ENCODE results near the gene PTOV1.

DNA sequence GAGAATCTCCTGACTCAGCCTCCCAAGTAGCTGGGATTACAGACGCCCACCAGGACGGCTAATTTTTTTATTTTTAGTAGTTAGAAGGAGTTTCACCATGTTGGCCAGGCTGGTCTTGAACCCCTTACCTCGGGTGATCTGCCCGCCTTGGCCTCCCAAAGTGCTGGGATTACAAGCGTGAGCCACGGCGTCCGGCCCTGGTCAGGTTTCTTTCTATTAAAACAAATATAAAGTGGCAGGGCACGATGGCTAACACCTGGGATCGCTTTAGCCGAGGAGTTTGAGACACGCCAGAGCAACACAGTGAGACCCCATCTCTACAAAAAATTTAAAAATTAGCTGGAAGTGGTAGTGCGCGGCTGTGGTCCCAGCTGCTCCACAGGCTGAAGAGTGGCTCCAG is 34.4 kb upstream of the PTOV1 start:
- TF ChIP-seq, protein P1, sequence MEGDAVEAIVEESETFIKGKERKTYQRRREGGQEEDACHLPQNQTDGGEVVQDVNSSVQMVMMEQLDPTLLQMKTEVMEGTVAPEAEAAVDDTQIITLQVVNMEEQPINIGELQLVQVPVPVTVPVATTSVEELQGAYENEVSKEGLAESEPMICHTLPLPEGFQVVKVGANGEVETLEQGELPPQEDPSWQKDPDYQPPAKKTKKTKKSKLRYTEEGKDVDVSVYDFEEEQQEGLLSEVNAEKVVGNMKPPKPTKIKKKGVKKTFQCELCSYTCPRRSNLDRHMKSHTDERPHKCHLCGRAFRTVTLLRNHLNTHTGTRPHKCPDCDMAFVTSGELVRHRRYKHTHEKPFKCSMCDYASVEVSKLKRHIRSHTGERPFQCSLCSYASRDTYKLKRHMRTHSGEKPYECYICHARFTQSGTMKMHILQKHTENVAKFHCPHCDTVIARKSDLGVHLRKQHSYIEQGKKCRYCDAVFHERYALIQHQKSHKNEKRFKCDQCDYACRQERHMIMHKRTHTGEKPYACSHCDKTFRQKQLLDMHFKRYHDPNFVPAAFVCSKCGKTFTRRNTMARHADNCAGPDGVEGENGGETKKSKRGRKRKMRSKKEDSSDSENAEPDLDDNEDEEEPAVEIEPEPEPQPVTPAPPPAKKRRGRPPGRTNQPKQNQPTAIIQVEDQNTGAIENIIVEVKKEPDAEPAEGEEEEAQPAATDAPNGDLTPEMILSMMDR (IDR thresholded peaks at IDR 0.05) = no peak
- TF ChIP-seq POLR2A (IDR thresholded peaks at IDR 0.05) (no peak), POLR2AphosphoS5 (IDR thresholded peaks at IDR 0.05) (no peak), EP300 (IDR thresholded peaks at IDR 0.05) (no peak)
